Measurements from ENCODE around the gene TRIM33.

TRIM33 gene

DNA sequence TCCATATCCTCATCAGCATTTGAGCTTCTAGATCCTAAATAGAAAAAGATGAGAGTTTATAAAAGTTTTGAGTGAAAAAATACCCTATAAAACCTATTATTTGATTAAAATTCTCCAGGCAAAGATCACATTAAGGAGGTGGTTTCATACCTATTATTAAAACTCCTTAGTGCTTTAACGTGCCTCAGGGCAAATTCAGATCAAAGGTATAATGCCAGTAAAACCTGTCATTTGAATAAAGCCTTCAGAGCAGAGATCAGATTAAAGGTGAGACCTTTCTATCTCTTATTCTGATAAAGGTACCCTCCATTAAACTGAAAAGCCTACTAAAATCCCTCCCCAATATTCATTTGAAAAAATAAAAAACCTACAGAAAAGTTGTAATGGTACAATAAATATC is 34.3 kb upstream of the TRIM33 start:
- no peaks in the 10 kb centered on the region for H3K27me3 ChIP-seq (ENCODE audit: control insufficient read depth, insufficient read depth, low read length)
- no peak overlapping the region for H3K9ac ChIP-seq
- no peak overlapping the region for H3K4me2 ChIP-seq (ENCODE audit: low read length)
- no peaks in the 10 kb centered on the region for H3K79me2 ChIP-seq
- no peak overlapping the region for H3K27ac ChIP-seq
- TF ChIP-seq, protein P1, sequence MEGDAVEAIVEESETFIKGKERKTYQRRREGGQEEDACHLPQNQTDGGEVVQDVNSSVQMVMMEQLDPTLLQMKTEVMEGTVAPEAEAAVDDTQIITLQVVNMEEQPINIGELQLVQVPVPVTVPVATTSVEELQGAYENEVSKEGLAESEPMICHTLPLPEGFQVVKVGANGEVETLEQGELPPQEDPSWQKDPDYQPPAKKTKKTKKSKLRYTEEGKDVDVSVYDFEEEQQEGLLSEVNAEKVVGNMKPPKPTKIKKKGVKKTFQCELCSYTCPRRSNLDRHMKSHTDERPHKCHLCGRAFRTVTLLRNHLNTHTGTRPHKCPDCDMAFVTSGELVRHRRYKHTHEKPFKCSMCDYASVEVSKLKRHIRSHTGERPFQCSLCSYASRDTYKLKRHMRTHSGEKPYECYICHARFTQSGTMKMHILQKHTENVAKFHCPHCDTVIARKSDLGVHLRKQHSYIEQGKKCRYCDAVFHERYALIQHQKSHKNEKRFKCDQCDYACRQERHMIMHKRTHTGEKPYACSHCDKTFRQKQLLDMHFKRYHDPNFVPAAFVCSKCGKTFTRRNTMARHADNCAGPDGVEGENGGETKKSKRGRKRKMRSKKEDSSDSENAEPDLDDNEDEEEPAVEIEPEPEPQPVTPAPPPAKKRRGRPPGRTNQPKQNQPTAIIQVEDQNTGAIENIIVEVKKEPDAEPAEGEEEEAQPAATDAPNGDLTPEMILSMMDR (IDR thresholded peaks at IDR 0.05) = no peak
- H3K9me3 ChIP-seq (ENCODE audit: control insufficient read depth, low read length) = no peaks in the 10 kb centered on the region
- no peak overlapping the region for H2AFZ ChIP-seq
- H3K4me1 ChIP-seq = no peaks in the 10 kb centered on the region
- H3K36me3 ChIP-seq (ENCODE audit: control insufficient read depth, insufficient read depth, low read length) = no peaks in the 10 kb centered on the region
- no peak overlapping the region for H3K4me3 ChIP-seq (ENCODE audit: low read depth, low read length)

DNA sequence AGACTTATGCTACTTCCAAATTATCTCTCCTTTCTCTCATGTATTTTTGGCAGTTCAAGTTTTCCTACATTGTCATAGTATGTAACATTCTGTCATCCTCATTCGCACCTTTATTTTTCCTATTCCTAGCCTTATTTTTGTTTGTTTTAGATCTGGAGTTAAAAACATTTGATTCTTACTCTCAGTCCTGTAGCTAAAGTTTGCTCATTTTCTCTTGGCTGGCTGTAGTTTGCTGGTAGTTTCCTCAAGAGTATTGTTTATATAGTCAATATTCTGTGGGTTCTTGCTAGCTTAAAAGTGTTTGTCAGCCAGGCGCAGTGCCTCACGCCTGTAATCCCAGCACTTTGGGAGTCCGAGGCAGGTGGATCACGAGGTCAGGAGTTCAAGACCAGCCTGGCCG is 29.8 kb upstream of the TRIM33 start:
- TF ChIP-seq, protein P1 (IDR thresholded peaks at IDR 0.05) = no peak

GRCh38 chr1:114540272-114540671 is 29.3 kb upstream of the TRIM33 start:
- Histone ChIP-seq H3K27me3 (ENCODE audit: control insufficient read depth, insufficient read depth, low read length) (no peaks in the 10 kb centered on the region), H3K36me3 (ENCODE audit: control insufficient read depth, insufficient read depth, low read length) (no peaks in the 10 kb centered on the region), H3K4me1 (no peaks in the 10 kb centered on the region), H3K79me2 (no peaks in the 10 kb centered on the region), H3K4me2 (ENCODE audit: low read length) (no peak overlapping the region), H3K9ac (no peak overlapping the region), H3K9me3 (ENCODE audit: control insufficient read depth, low read length) (no peaks in the 10 kb centered on the region), H3K27ac (no peak overlapping the region), H2AFZ (no peak overlapping the region), H3K4me3 (ENCODE audit: low read depth, low read length) (no peak overlapping the region)
- TF ChIP-seq, protein P1 (IDR thresholded peaks at IDR 0.05) = no peak

More for the DNA sequence above, 29.8 kb upstream of the TRIM33 start:
- H3K79me2 ChIP-seq = no peaks in the 10 kb centered on the region
- no peaks in the 10 kb centered on the region for H3K4me1 ChIP-seq
- no peaks in the 10 kb centered on the region for H3K9me3 ChIP-seq (ENCODE audit: control insufficient read depth, low read length)
- no peak overlapping the region for H3K9ac ChIP-seq
- no peak overlapping the region for H3K4me2 ChIP-seq (ENCODE audit: low read length)
- no peak overlapping the region for H3K27ac ChIP-seq
- no peaks in the 10 kb centered on the region for H3K27me3 ChIP-seq (ENCODE audit: control insufficient read depth, insufficient read depth, low read length)
- H3K36me3 ChIP-seq (ENCODE audit: control insufficient read depth, insufficient read depth, low read length) = no peaks in the 10 kb centered on the region
- H2AFZ ChIP-seq = no peak overlapping the region
- H3K4me3 ChIP-seq (ENCODE audit: low read depth, low read length) = no peak overlapping the region

- Histone ChIP-seq H3K4me2 (ENCODE audit: low read length) (no peak overlapping the region), H3K36me3 (ENCODE audit: control insufficient read depth, insufficient read depth, low read length) (no peaks in the 10 kb centered on the region), H3K27me3 (ENCODE audit: control insufficient read depth, insufficient read depth, low read length) (no peaks in the 10 kb centered on the region), H3K79me2 (no peaks in the 10 kb centered on the region), H3K27ac (no peak overlapping the region), H3K9me3 (ENCODE audit: control insufficient read depth, low read length) (no peaks in the 10 kb centered on the region), H2AFZ (no peak overlapping the region), H3K4me1 (no peaks in the 10 kb centered on the region), H3K9ac (no peak overlapping the region), H3K4me3 (ENCODE audit: low read depth, low read length) (no peak overlapping the region)
- TF ChIP-seq, protein P1 (IDR thresholded peaks at IDR 0.05) = no peak
These were observed 25.0 kb upstream of the TRIM33 start for GRCh38 chr1:114536043-114536442.

- Histone ChIP-seq H3K79me2 (no peaks in the 10 kb centered on the region), H3K4me1 (no peaks in the 10 kb centered on the region), H3K4me3 (ENCODE audit: low read depth, low read length) (no peak overlapping the region), H3K27me3 (ENCODE audit: control insufficient read depth, insufficient read depth, low read length) (no peaks in the 10 kb centered on the region), H3K4me2 (ENCODE audit: low read length) (no peak overlapping the region), H3K27ac (no peak overlapping the region), H3K9ac (no peak overlapping the region), H3K36me3 (ENCODE audit: control insufficient read depth, insufficient read depth, low read length) (no peaks in the 10 kb centered on the region), H2AFZ (no peak overlapping the region), H3K9me3 (ENCODE audit: control insufficient read depth, low read length) (no peaks in the 10 kb centered on the region)
- TF ChIP-seq, protein P1 (IDR thresholded peaks at IDR 0.05) = no peak
These were observed 24.4 kb upstream of the TRIM33 start for GRCh38 chr1:114535401-114535800.

All from parathyroid adenoma (tissue), 2 donors.